SK-N-SH treated with all-trans-retinoic acid at 6 μM for 48 hours (cell line): ENCODE data around the gene NAPB.

Experiments
- ATAC-seq: fragments of 200-7000 bp; cut with Tn5 transposase; 3 replicates; pipeline ENCODE4 v1.9.1; 2020; ENCODE audit warnings: mild to moderate bottlenecking, moderate library complexity
- ARNTL ChIP-seq: fragments of 450-650 bp; formaldehyde crosslinking; IDR thresholded peaks from 2 replicates; pipeline ENCODE4 v1.5.0; 2020; ENCODE audit warnings: low read depth, mild to moderate bottlenecking, moderate library complexity, borderline replicate concordance
- BACH2 ChIP-seq: fragments of 250-450 bp; sonication (Bioruptor Pico); IDR thresholded peaks from 2 replicates; pipeline ENCODE4 v1.9.0; 2021; ENCODE audit warnings: mild to moderate bottlenecking, borderline replicate concordance
- CSDC2 ChIP-seq: fragments of 250-450 bp; sonication (Bioruptor Pico); IDR thresholded peaks from 2 replicates; pipeline ENCODE4 v1.5.0; 2020; ENCODE audit warnings: mild to moderate bottlenecking, moderate library complexity
- ESRRG ChIP-seq: fragments of 250-450 bp; sonication (Bioruptor Pico); IDR thresholded peaks from 2 replicates; pipeline ENCODE4 v1.6.1; 2021; ENCODE audit warnings: mild to moderate bottlenecking
- GLIS3 ChIP-seq: fragments of 250-450 bp; sonication (Bioruptor Pico); IDR thresholded peaks from 2 replicates; pipeline ENCODE4 v1.5.0; 2020; ENCODE audit warnings: mild to moderate bottlenecking, moderate library complexity
- ISL1 ChIP-seq: fragments of 250-450 bp; sonication (Bioruptor Pico); IDR thresholded peaks from 2 replicates; pipeline ENCODE4 v2.1.2; 2022; ENCODE audit warnings: mild to moderate bottlenecking, moderate library complexity
- OSR1 ChIP-seq: fragments of 250-450 bp; sonication (Bioruptor Pico); IDR thresholded peaks from 2 replicates; pipeline ENCODE4 v1.8.0; 2022; ENCODE audit warnings: moderate library complexity, mild to moderate bottlenecking, inconsistent platforms
- POU6F1 ChIP-seq: fragments of 250-450 bp; sonication (Bioruptor Pico); IDR thresholded peaks from 2 replicates; pipeline ENCODE4 v1.8.0; 2021; ENCODE audit warnings: low read depth, mild to moderate bottlenecking, moderate library complexity, borderline replicate concordance
- PPARA ChIP-seq: fragments of 250-450 bp; sonication (Bioruptor Pico); IDR thresholded peaks from 2 replicates; pipeline ENCODE4 v1.5.0; 2020; ENCODE audit warnings: mild to moderate bottlenecking, borderline replicate concordance
- RARB ChIP-seq: fragments of 250-450 bp; sonication (Bioruptor Pico); IDR thresholded peaks from 2 replicates; pipeline ENCODE4 v1.8.0; 2021; ENCODE audit warnings: mild to moderate bottlenecking, moderate library complexity
- SNAI2 ChIP-seq: fragments of 250-450 bp; sonication (Bioruptor Pico); IDR thresholded peaks from 2 replicates; pipeline ENCODE4 v1.5.0; 2020; ENCODE audit warnings: mild to moderate bottlenecking, moderate library complexity
- TCF4 ChIP-seq: fragments of 250-450 bp; sonication (Bioruptor Pico); IDR thresholded peaks from 2 replicates; pipeline ENCODE4 v1.8.0; 2021; ENCODE audit warnings: mild to moderate bottlenecking, moderate library complexity, borderline replicate concordance
- TOX ChIP-seq: fragments of 250-450 bp; sonication (Bioruptor Pico); IDR thresholded peaks from 2 replicates; pipeline ENCODE4 v1.8.0; 2021; ENCODE audit warnings: mild to moderate bottlenecking, moderate library complexity, borderline replicate concordance
- ZC3H10 ChIP-seq: fragments of 250-450 bp; sonication (Bioruptor Pico); IDR thresholded peaks from 2 replicates; pipeline ENCODE4 v1.5.1; 2021; ENCODE audit warnings: mild to moderate bottlenecking, moderate library complexity
- ZFP3 ChIP-seq: fragments of 250-450 bp; sonication (Bioruptor Pico); IDR thresholded peaks from 2 replicates; pipeline ENCODE4 v1.5.0; 2020; ENCODE audit warnings: mild to moderate bottlenecking, moderate library complexity
- ZFP30 ChIP-seq: fragments of 450-650 bp; formaldehyde crosslinking; IDR thresholded peaks from 2 replicates; pipeline ENCODE4 v1.5.0; 2022; ENCODE audit warnings: mild to moderate bottlenecking, moderate library complexity
- ZNF565 ChIP-seq: fragments of 450-650 bp; formaldehyde crosslinking; conservative IDR thresholded peaks from 2 replicates; pipeline ENCODE4 v1.5.0; 2020; ENCODE audit warnings: low read depth, mild to moderate bottlenecking, moderate library complexity
- ZNF70 ChIP-seq: fragments of 450-650 bp; formaldehyde crosslinking; IDR thresholded peaks from 2 replicates; pipeline ENCODE4 v1.5.0; 2020; ENCODE audit warnings: mild to moderate bottlenecking, moderate library complexity
- ZNF8 ChIP-seq: fragments of 450-650 bp; formaldehyde crosslinking; IDR thresholded peaks from 2 replicates; pipeline ENCODE4 v1.5.0; 2020; ENCODE audit warnings: mild to moderate bottlenecking, moderate library complexity
- TF ChIP-seq, protein P1 (sequence below): fragments of 250-450 bp; sonication (Bioruptor Pico); IDR thresholded peaks from 2 replicates; pipeline ENCODE4 v1.5.1; 2021; ENCODE audit warnings: mild to moderate bottlenecking, moderate library complexity
- TF ChIP-seq, protein P2 (sequence below): fragments of 250-450 bp; sonication (Bioruptor Pico); IDR thresholded peaks from 2 replicates; pipeline ENCODE4 v1.5.0; 2020; ENCODE audit warnings: mild to moderate bottlenecking, moderate library complexity
- TF ChIP-seq, protein P3 (sequence below): fragments of 250-450 bp; sonication (Bioruptor Pico); IDR thresholded peaks from 2 replicates; pipeline ENCODE4 v1.5.1; 2020; ENCODE audit warnings: low read depth, mild to moderate bottlenecking, moderate library complexity
- TF ChIP-seq, protein P4 (sequence below): fragments of 250-450 bp; sonication (Bioruptor Pico); IDR thresholded peaks from 2 replicates; pipeline ENCODE4 v1.8.0; 2020; ENCODE audit warnings: mild to moderate bottlenecking, moderate library complexity, borderline replicate concordance

The NAPB gene

DNA sequence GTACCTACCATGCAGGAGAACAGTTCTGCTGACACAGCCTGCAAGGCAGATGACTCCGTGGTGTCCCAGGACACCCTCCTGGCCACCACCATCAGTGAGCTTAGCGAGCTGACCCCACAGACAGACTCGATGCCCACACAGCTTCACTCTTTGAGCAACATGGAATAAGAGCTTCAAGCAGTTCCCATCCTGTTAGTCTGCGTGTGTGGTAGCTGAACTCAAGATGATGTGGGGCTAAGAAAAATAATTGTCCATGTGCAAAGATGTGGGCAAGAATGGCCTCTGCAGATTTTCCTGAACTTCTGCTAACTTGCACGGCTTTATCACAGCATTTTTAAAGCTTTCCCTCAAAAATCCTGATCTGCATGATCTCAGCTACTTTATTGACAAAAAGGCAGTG is 51.0 kb downstream of the NAPB start:
- TF ChIP-seq ZNF8 (CRISPR knock-in tag) (no peak), ZC3H10 (CRISPR knock-in tag) (no peak), OSR1 (CRISPR knock-in tag) (no peak), RARB (CRISPR knock-in tag) (no peak), ZNF70 (CRISPR knock-in tag) (no peak), GLIS3 (CRISPR knock-in tag) (no peak), TOX (CRISPR knock-in tag) (no peak), ZFP30 (CRISPR knock-in tag) (no peak), TCF4 (CRISPR knock-in tag) (no peak), ARNTL (CRISPR knock-in tag) (no peak), BACH2 (no peak)
- TF ChIP-seq, protein P1, sequence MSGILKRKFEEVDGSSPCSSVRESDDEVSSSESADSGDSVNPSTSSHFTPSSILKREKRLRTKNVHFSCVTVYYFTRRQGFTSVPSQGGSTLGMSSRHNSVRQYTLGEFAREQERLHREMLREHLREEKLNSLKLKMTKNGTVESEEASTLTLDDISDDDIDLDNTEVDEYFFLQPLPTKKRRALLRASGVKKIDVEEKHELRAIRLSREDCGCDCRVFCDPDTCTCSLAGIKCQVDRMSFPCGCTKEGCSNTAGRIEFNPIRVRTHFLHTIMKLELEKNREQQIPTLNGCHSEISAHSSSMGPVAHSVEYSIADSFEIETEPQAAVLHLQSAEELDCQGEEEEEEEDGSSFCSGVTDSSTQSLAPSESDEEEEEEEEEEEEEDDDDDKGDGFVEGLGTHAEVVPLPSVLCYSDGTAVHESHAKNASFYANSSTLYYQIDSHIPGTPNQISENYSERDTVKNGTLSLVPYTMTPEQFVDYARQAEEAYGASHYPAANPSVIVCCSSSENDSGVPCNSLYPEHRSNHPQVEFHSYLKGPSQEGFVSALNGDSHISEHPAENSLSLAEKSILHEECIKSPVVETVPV (CRISPR knock-in tag): no peak
- TF ChIP-seq, protein P2, sequence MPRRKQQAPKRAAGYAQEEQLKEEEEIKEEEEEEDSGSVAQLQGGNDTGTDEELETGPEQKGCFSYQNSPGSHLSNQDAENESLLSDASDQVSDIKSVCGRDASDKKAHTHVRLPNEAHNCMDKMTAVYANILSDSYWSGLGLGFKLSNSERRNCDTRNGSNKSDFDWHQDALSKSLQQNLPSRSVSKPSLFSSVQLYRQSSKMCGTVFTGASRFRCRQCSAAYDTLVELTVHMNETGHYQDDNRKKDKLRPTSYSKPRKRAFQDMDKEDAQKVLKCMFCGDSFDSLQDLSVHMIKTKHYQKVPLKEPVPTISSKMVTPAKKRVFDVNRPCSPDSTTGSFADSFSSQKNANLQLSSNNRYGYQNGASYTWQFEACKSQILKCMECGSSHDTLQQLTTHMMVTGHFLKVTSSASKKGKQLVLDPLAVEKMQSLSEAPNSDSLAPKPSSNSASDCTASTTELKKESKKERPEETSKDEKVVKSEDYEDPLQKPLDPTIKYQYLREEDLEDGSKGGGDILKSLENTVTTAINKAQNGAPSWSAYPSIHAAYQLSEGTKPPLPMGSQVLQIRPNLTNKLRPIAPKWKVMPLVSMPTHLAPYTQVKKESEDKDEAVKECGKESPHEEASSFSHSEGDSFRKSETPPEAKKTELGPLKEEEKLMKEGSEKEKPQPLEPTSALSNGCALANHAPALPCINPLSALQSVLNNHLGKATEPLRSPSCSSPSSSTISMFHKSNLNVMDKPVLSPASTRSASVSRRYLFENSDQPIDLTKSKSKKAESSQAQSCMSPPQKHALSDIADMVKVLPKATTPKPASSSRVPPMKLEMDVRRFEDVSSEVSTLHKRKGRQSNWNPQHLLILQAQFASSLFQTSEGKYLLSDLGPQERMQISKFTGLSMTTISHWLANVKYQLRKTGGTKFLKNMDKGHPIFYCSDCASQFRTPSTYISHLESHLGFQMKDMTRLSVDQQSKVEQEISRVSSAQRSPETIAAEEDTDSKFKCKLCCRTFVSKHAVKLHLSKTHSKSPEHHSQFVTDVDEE (CRISPR knock-in tag): no peak
- TF ChIP-seq, protein P3, sequence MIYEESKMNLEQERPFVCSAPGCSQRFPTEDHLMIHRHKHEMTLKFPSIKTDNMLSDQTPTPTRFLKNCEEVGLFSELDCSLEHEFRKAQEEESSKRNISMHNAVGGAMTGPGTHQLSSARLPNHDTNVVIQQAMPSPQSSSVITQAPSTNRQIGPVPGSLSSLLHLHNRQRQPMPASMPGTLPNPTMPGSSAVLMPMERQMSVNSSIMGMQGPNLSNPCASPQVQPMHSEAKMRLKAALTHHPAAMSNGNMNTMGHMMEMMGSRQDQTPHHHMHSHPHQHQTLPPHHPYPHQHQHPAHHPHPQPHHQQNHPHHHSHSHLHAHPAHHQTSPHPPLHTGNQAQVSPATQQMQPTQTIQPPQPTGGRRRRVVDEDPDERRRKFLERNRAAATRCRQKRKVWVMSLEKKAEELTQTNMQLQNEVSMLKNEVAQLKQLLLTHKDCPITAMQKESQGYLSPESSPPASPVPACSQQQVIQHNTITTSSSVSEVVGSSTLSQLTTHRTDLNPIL: no peak
- no peak for ATAC-seq

GRCh38 chr20:23369072-23369823 is 52.0 kb downstream of the NAPB start:
- TF ChIP-seq ZNF565 (no peak), ZFP30 (CRISPR knock-in tag) (no peak), ZNF70 (CRISPR knock-in tag) (no peak), ISL1 (CRISPR knock-in tag) (no peak)

GRCh38 chr20:23368316-23369071 is 52.8 kb downstream of the NAPB start:
- TF ChIP-seq TOX (CRISPR knock-in tag): no peak
- TF ChIP-seq ZC3H10 (CRISPR knock-in tag): no peak
- TF ChIP-seq, protein P4, sequence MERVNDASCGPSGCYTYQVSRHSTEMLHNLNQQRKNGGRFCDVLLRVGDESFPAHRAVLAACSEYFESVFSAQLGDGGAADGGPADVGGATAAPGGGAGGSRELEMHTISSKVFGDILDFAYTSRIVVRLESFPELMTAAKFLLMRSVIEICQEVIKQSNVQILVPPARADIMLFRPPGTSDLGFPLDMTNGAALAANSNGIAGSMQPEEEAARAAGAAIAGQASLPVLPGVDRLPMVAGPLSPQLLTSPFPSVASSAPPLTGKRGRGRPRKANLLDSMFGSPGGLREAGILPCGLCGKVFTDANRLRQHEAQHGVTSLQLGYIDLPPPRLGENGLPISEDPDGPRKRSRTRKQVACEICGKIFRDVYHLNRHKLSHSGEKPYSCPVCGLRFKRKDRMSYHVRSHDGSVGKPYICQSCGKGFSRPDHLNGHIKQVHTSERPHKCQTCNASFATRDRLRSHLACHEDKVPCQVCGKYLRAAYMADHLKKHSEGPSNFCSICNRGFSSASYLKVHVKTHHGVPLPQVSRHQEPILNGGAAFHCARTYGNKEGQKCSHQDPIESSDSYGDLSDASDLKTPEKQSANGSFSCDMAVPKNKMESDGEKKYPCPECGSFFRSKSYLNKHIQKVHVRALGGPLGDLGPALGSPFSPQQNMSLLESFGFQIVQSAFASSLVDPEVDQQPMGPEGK: no peak
- no peak for TF ChIP-seq ZFP30 (CRISPR knock-in tag)
- no peak for TF ChIP-seq ZNF8 (CRISPR knock-in tag)
- no peak for TF ChIP-seq ZFP3 (CRISPR knock-in tag)
- TF ChIP-seq GLIS3 (CRISPR knock-in tag): no peak
- no peak for TF ChIP-seq TCF4 (CRISPR knock-in tag)
- no peak for TF ChIP-seq BACH2
- TF ChIP-seq ISL1 (CRISPR knock-in tag): no peak
- TF ChIP-seq ARNTL (CRISPR knock-in tag): no peak
- TF ChIP-seq OSR1 (CRISPR knock-in tag): no peak
- TF ChIP-seq CSDC2 (CRISPR knock-in tag): no peak
- TF ChIP-seq RARB (CRISPR knock-in tag): no peak
- TF ChIP-seq PPARA (CRISPR knock-in tag): no peak
- TF ChIP-seq POU6F1 (CRISPR knock-in tag): no peak
- TF ChIP-seq, protein P1 (CRISPR knock-in tag): no peak
- TF ChIP-seq, protein P3: no peak
- no peak for TF ChIP-seq ESRRG (CRISPR knock-in tag)
- TF ChIP-seq SNAI2 (CRISPR knock-in tag): no peak
- ATAC-seq: no peak

More at GRCh38 chr20:23369072-23369823, 52.0 kb downstream of the NAPB start:
- ATAC-seq: no peak
